ENCODE results near the gene ANKRD55. TPM values are rescaled to one million over a fixed set of nuclear protein-coding genes. Genes with fewer than 3 reads are reported as not detected.

ANKRD55 gene
- total RNA-seq, 2 experiments from 2014 or later = not detected

DNA sequence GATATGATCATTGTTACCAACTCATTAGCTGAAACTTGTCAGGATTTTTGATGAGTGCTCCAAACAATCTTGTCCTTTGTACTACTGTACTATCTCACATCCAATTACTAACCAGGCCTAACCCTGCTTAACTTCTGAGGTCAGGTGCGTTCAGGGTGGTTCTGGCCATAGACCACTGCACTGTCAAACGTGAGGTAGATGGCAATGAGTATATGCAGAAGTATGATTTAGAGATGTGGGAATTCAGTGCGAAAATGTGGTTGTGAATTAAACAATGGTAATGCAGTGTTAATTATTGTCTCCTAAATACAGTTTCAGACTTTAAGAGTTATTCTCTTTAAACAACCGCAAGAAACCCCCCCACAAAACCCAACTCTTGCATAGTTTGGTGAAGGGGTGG, 86.5 kb downstream of the ANKRD55 start:
- intact Hi-C loops (cut with micrococcal nuclease; ENCODE audit: unreplicated experiment) = no loop called here
- Histone ChIP-seq H2AFZ (ENCODE audit: low read length) (no peak overlapping the region), H3K79me2 (ENCODE audit: insufficient read depth, low read depth, low read length) (no peaks in the 10 kb centered on the region), H3K4me2 (ENCODE audit: low read length) (no peak overlapping the region), H3K9me3 (ENCODE audit: low read length) (no peaks in the 10 kb centered on the region), H3K36me3 (ENCODE audit: insufficient read depth, low read length) (no peaks in the 10 kb centered on the region), H3K4me3 (ENCODE audit: low read depth, low read length, poor library complexity, severe bottlenecking) (no peak overlapping the region), H3K27ac (ENCODE audit: low read depth, low read length, poor library complexity, severe bottlenecking) (no peak overlapping the region), H3K4me1 (ENCODE audit: insufficient read depth, low read length, poor library complexity, severe bottlenecking) (no peaks in the 10 kb centered on the region), H3K9me2 (ENCODE audit: insufficient read depth, low read length) (no peaks in the 10 kb centered on the region), H4K20me1 (ENCODE audit: insufficient read depth, low read length) (no peaks in the 10 kb centered on the region)
- BruUV-seq (replicated peaks) = no TSS peak
- CTCF ChIA-PET (ENCODE audit: unreplicated experiment) = no interaction called here
- no peak for TF ChIP-seq CTCF (conservative IDR thresholded peaks at IDR 0.05; ENCODE audit: low read length)
- TF ChIP-seq EZH2phosphoT487 (IDR thresholded peaks at IDR 0.05; ENCODE audit: borderline replicate concordance, low read depth, low read length) = no peak
- POLR2A ChIA-PET = interaction anchor here (0.5 kb wide), 1 partner anchor 12 kb away, joined by 3 read pairs; no protein-coding TSS in a partner anchor
- DNase-seq (ENCODE audit: low spot score) = no peak

DNA sequence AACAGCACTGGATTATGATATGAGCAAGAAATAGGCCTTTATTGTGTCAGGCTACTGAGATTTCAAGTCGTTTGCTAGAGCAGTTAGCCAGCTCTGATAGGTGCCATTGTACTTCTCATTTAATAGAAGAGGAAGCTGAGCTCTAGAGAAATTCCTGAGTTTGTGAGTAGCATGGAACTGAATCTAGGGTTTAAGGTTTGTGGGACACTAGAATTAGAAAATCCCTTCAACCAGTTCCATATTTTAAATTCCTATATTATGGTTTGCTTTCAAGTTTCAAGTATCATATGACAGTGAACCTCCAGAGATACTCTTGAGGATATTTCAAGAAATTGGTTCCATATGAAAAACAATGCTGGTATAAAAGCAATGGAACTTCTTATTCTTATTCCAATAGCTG, 87.6 kb downstream of the ANKRD55 start:
- no peak overlapping the region for H2AFZ ChIP-seq (ENCODE audit: low read length)
- ChIA-PET POLR2A (no interaction called here), CTCF (ENCODE audit: unreplicated experiment) (no interaction called here)
- H3K27ac ChIP-seq (ENCODE audit: low read depth, low read length, poor library complexity, severe bottlenecking) = no peak overlapping the region
- DNase-seq (ENCODE audit: low spot score) = no peak
- no peak overlapping the region for H3K4me2 ChIP-seq (ENCODE audit: low read length)
- H3K79me2 ChIP-seq (ENCODE audit: insufficient read depth, low read depth, low read length) = no peaks in the 10 kb centered on the region
- H3K4me1 ChIP-seq (ENCODE audit: insufficient read depth, low read length, poor library complexity, severe bottlenecking) = no peaks in the 10 kb centered on the region
- no peaks in the 10 kb centered on the region for H3K9me3 ChIP-seq (ENCODE audit: low read length)
- no peaks in the 10 kb centered on the region for H3K36me3 ChIP-seq (ENCODE audit: insufficient read depth, low read length)
- no peaks in the 10 kb centered on the region for H4K20me1 ChIP-seq (ENCODE audit: insufficient read depth, low read length)
- no TSS peak for BruUV-seq (replicated peaks)
- TF ChIP-seq EZH2phosphoT487 (IDR thresholded peaks at IDR 0.05; ENCODE audit: borderline replicate concordance, low read depth, low read length) = no peak
- TF ChIP-seq CTCF (conservative IDR thresholded peaks at IDR 0.05; ENCODE audit: low read length) = no peak
- H3K9me2 ChIP-seq (ENCODE audit: insufficient read depth, low read length) = no peaks in the 10 kb centered on the region
- no peak overlapping the region for H3K4me3 ChIP-seq (ENCODE audit: low read depth, low read length, poor library complexity, severe bottlenecking)
- intact Hi-C loops (cut with micrococcal nuclease; ENCODE audit: unreplicated experiment) = no loop called here

- DNase-seq (ENCODE audit: low spot score) = no peak
- H4K20me1 ChIP-seq (ENCODE audit: insufficient read depth, low read length) = no peaks in the 10 kb centered on the region
- H3K4me3 ChIP-seq (ENCODE audit: low read depth, low read length, poor library complexity, severe bottlenecking) = no peak overlapping the region
- H2AFZ ChIP-seq (ENCODE audit: low read length) = no peak overlapping the region
- no peaks in the 10 kb centered on the region for H3K36me3 ChIP-seq (ENCODE audit: insufficient read depth, low read length)
- H3K9me2 ChIP-seq (ENCODE audit: insufficient read depth, low read length) = no peaks in the 10 kb centered on the region
- ChIA-PET CTCF (ENCODE audit: unreplicated experiment) (no interaction called here), POLR2A (interaction anchor here (0.5 kb wide), 1 partner anchor 32 kb away, joined by 3 read pairs; no protein-coding TSS in a partner anchor)
- no peak overlapping the region for H3K27ac ChIP-seq (ENCODE audit: low read depth, low read length, poor library complexity, severe bottlenecking)
- no TSS peak for BruUV-seq (replicated peaks)
- intact Hi-C loops (cut with micrococcal nuclease; ENCODE audit: unreplicated experiment) = no loop called here
- no peaks in the 10 kb centered on the region for H3K79me2 ChIP-seq (ENCODE audit: insufficient read depth, low read depth, low read length)
- no peaks in the 10 kb centered on the region for H3K9me3 ChIP-seq (ENCODE audit: low read length)
- no peak for TF ChIP-seq CTCF (conservative IDR thresholded peaks at IDR 0.05; ENCODE audit: low read length)
- no peak for TF ChIP-seq EZH2phosphoT487 (IDR thresholded peaks at IDR 0.05; ENCODE audit: borderline replicate concordance, low read depth, low read length)
- no peak overlapping the region for H3K4me2 ChIP-seq (ENCODE audit: low read length)
- H3K4me1 ChIP-seq (ENCODE audit: insufficient read depth, low read length, poor library complexity, severe bottlenecking) = no peaks in the 10 kb centered on the region
Observed at GRCh38 chr5:56145106-56145505, 88.0 kb downstream of the ANKRD55 start.
